ENCODE measurements around the gene PHACTR3. TPM values are rescaled to one million over a fixed set of nuclear protein-coding genes. Genes with fewer than 3 reads are reported as not detected.

PHACTR3 gene
- total RNA-seq, 1 donor from 2014 or later, result 1.4 TPM

GRCh38 chr20:59829054-59829785 lies 224.9 kb downstream of the PHACTR3 start:
- Histone ChIP-seq H3K36me3 (no peaks in the 10 kb centered on the region), H3K27ac (no peak overlapping the region)
- DNase-seq (ENCODE audit: low spot score), result no peak

GRCh38 chr20:59829786-59830664 lies 225.7 kb downstream of the PHACTR3 start:
- Histone ChIP-seq H3K27ac (no peak overlapping the region), H3F3A (ENCODE audit: low read depth) (no peaks in the 10 kb centered on the region), H3K9me3 (ENCODE audit: low read depth) (no peaks in the 10 kb centered on the region), H4K20me1 (ENCODE audit: low read depth) (no peaks in the 10 kb centered on the region), H2AFZ (replicated peaks) (no peak overlapping the region), H3K4me1 (peaks cover 1% of the 10 kb centered on the region), H3K27me3 (no peaks in the 10 kb centered on the region), H3K9ac (no peak overlapping the region), H3K79me2 (ENCODE audit: low read depth) (no peaks in the 10 kb centered on the region), H3K4me3 (no peak overlapping the region), H3K36me3 (no peaks in the 10 kb centered on the region), H3K4me2 (no peak overlapping the region)
- Mint-ChIP-seq H3K27me3 (ENCODE audit: insufficient read depth, low read depth) (peaks cover 18% of the 10 kb centered on the region), H3K27ac (no peak overlapping the region), H3K36me3 (no peaks in the 10 kb centered on the region), H3K9me3 (no peaks in the 10 kb centered on the region), H3K4me1 (peaks cover 19% of the 10 kb centered on the region), H3K4me3 (no peak overlapping the region)
- TF ChIP-seq EZH2 (IDR thresholded peaks at IDR 0.05), result no peak
- no peak for TF ChIP-seq CTCF (IDR thresholded peaks at IDR 0.05)
- no peak for TF ChIP-seq EZH2phosphoT487 (IDR thresholded peaks at IDR 0.05)
- DNase-seq (ENCODE audit: low spot score), result no peak

More at GRCh38 chr20:59829054-59829785, 224.9 kb downstream of the PHACTR3 start:
- H3F3A ChIP-seq (ENCODE audit: low read depth), result no peaks in the 10 kb centered on the region
- no peak overlapping the region for H3K4me3 Mint-ChIP-seq
- peaks cover 12% of the 10 kb centered on the region for H3K27me3 Mint-ChIP-seq (ENCODE audit: insufficient read depth, low read depth)
- H2AFZ ChIP-seq (replicated peaks), result no peak overlapping the region
- H3K79me2 ChIP-seq (ENCODE audit: low read depth), result no peaks in the 10 kb centered on the region
- H3K4me1 ChIP-seq, result no peaks in the 10 kb centered on the region
- H3K4me1 Mint-ChIP-seq, result peaks cover 21% of the 10 kb centered on the region
- H4K20me1 ChIP-seq (ENCODE audit: low read depth), result no peaks in the 10 kb centered on the region
- H3K4me2 ChIP-seq, result no peak overlapping the region
- H3K9me3 Mint-ChIP-seq, result no peaks in the 10 kb centered on the region
- no peaks in the 10 kb centered on the region for H3K27me3 ChIP-seq
- TF ChIP-seq EZH2phosphoT487 (IDR thresholded peaks at IDR 0.05) (no peak), EZH2 (IDR thresholded peaks at IDR 0.05) (no peak), CTCF (IDR thresholded peaks at IDR 0.05) (no peak)
- H3K4me3 ChIP-seq, result no peak overlapping the region
- no peaks in the 10 kb centered on the region for H3K36me3 Mint-ChIP-seq
- no peak overlapping the region for H3K27ac Mint-ChIP-seq
- no peaks in the 10 kb centered on the region for H3K9me3 ChIP-seq (ENCODE audit: low read depth)
- H3K9ac ChIP-seq, result no peak overlapping the region

GRCh38 chr20:59830665-59831023 lies 226.3 kb downstream of the PHACTR3 start:
- no peaks in the 10 kb centered on the region for H3K9me3 ChIP-seq (ENCODE audit: low read depth)
- H3K36me3 ChIP-seq, result no peaks in the 10 kb centered on the region
- H3K4me1 ChIP-seq, result peaks cover 8% of the 10 kb centered on the region
- no peak overlapping the region for H3K9ac ChIP-seq
- H3F3A ChIP-seq (ENCODE audit: low read depth), result no peaks in the 10 kb centered on the region
- no peaks in the 10 kb centered on the region for H3K79me2 ChIP-seq (ENCODE audit: low read depth)
- Mint-ChIP-seq H3K9me3 (no peaks in the 10 kb centered on the region), H3K27ac (no peak overlapping the region), H3K4me1 (peaks cover 23% of the 10 kb centered on the region), H3K27me3 (ENCODE audit: insufficient read depth, low read depth) (peaks cover 19% of the 10 kb centered on the region), H3K4me3 (no peak overlapping the region), H3K36me3 (no peaks in the 10 kb centered on the region)
- no peaks in the 10 kb centered on the region for H4K20me1 ChIP-seq (ENCODE audit: low read depth)
- H3K4me3 ChIP-seq, result no peak overlapping the region
- no peak overlapping the region for H3K27ac ChIP-seq
- TF ChIP-seq EZH2 (IDR thresholded peaks at IDR 0.05), result no peak
- no peak for TF ChIP-seq EZH2phosphoT487 (IDR thresholded peaks at IDR 0.05)
- TF ChIP-seq CTCF (IDR thresholded peaks at IDR 0.05), result no peak
- H2AFZ ChIP-seq (replicated peaks), result no peak overlapping the region
- no peak for DNase-seq (ENCODE audit: low spot score)
- no peaks in the 10 kb centered on the region for H3K27me3 ChIP-seq
- H3K4me2 ChIP-seq, result no peak overlapping the region

Measured in neural progenitor cell (in vitro differentiated cells).